ENCODE results near the gene TTC13. TPM values are rescaled to one million over a fixed set of nuclear protein-coding genes. Genes with fewer than 3 reads are reported as not detected.

The TTC13 gene
- total RNA-seq, 2 experiments from 2014 or later: 24.9 to 25.0 TPM

- DNase-seq (no peak), ATAC-seq (ENCODE audit: poor library complexity) (no peak)
- Histone ChIP-seq H3K4me3 (ENCODE audit: low read length) (no peak overlapping the region), H3K4me1 (ENCODE audit: insufficient read depth, low read length) (peaks cover 3% of the 10 kb centered on the region), H3K36me3 (ENCODE audit: insufficient read depth, low read length) (no peaks in the 10 kb centered on the region), H3K27ac (ENCODE audit: low read depth in 1 of 2, low read length in 2 of 2) (no peak overlapping the region), H3K27me3 (ENCODE audit: control insufficient read depth in 1 of 2, insufficient read depth in 2 of 2, low read length in 2 of 2) (no peaks in the 10 kb centered on the region), H3K9me3 (ENCODE audit: control insufficient read depth in 1 of 2, insufficient read depth in 1 of 2, low read length in 2 of 2) (no peaks in the 10 kb centered on the region)
- Mint-ChIP-seq H3K4me1 (ENCODE audit: low read depth) (peaks cover 14% of the 10 kb centered on the region), H3K27ac (no peak overlapping the region), H3K36me3 (ENCODE audit: low read depth) (no peaks in the 10 kb centered on the region), H3K4me3 (no peak overlapping the region), H3K9me3 (no peaks in the 10 kb centered on the region), H3K27me3 (no peaks in the 10 kb centered on the region)
- intact Hi-C loops (cut with DNase I, micrococcal nuclease): loop anchor here in 1 of 2 experiments (10.0 kb wide), 1 partner anchor 563 kb away; the partner anchor contains the start of gene EGLN1
- ChIA-PET POLR2A (no interaction called here), CTCF (no interaction called here)
- no peak for TF ChIP-seq CTCF (IDR thresholded peaks at IDR 0.05)
Observed at GRCh38 chr1:230861489-230861888, 117.2 kb downstream of the TTC13 start.

- ATAC-seq (ENCODE audit: poor library complexity): no peak
- no peak for TF ChIP-seq CTCF (IDR thresholded peaks at IDR 0.05)
- H3K9me3 ChIP-seq (ENCODE audit: control insufficient read depth in 1 of 2, insufficient read depth in 1 of 2, low read length in 2 of 2): no peaks in the 10 kb centered on the region
- no peak overlapping the region for H3K4me3 ChIP-seq (ENCODE audit: low read length)
- POLR2A ChIA-PET: no interaction called here
- H3K4me1 Mint-ChIP-seq (ENCODE audit: low read depth): peaks cover 13% of the 10 kb centered on the region
- no peak overlapping the region for H3K27ac ChIP-seq (ENCODE audit: low read depth in 1 of 2, low read length in 2 of 2)
- peaks cover 3% of the 10 kb centered on the region for H3K4me1 ChIP-seq (ENCODE audit: insufficient read depth, low read length)
- H3K36me3 ChIP-seq (ENCODE audit: insufficient read depth, low read length): no peaks in the 10 kb centered on the region
- no peaks in the 10 kb centered on the region for H3K36me3 Mint-ChIP-seq (ENCODE audit: low read depth)
- H3K27me3 ChIP-seq (ENCODE audit: control insufficient read depth in 1 of 2, insufficient read depth in 2 of 2, low read length in 2 of 2): no peaks in the 10 kb centered on the region
- no peak for DNase-seq
- intact Hi-C loops (cut with DNase I, micrococcal nuclease): loop anchor here in 1 of 2 experiments (10.0 kb wide), 1 partner anchor 564 kb away; the partner anchor contains the start of gene EGLN1
- H3K9me3 Mint-ChIP-seq: no peaks in the 10 kb centered on the region
- no peak overlapping the region for H3K27ac Mint-ChIP-seq
- no peaks in the 10 kb centered on the region for H3K27me3 Mint-ChIP-seq
- CTCF ChIA-PET: no interaction called here
- no peak overlapping the region for H3K4me3 Mint-ChIP-seq
Observed at GRCh38 chr1:230860617-230861384, 117.9 kb downstream of the TTC13 start.

GRCh38 chr1:230858918-230859729 lies 119.5 kb downstream of the TTC13 start:
- H3K4me1 Mint-ChIP-seq (ENCODE audit: low read depth): peaks cover 13% of the 10 kb centered on the region
- H3K4me3 Mint-ChIP-seq: no peak overlapping the region
- intact Hi-C loops (cut with DNase I, micrococcal nuclease): no loop called here
- no peak for TF ChIP-seq CTCF (IDR thresholded peaks at IDR 0.05)
- H3K36me3 Mint-ChIP-seq (ENCODE audit: low read depth): peaks cover under 1% of the 10 kb centered on the region
- H3K27me3 ChIP-seq (ENCODE audit: control insufficient read depth in 1 of 2, insufficient read depth in 2 of 2, low read length in 2 of 2): no peaks in the 10 kb centered on the region
- no peaks in the 10 kb centered on the region for H3K9me3 ChIP-seq (ENCODE audit: control insufficient read depth in 1 of 2, insufficient read depth in 1 of 2, low read length in 2 of 2)
- ChIA-PET CTCF (no interaction called here), POLR2A (no interaction called here)
- ATAC-seq (ENCODE audit: poor library complexity): no peak
- H3K27ac ChIP-seq (ENCODE audit: low read depth in 1 of 2, low read length in 2 of 2): no peak overlapping the region
- H3K4me3 ChIP-seq (ENCODE audit: low read length): no peak overlapping the region
- no peak for DNase-seq
- H3K4me1 ChIP-seq (ENCODE audit: insufficient read depth, low read length): peaks cover 3% of the 10 kb centered on the region
- no peaks in the 10 kb centered on the region for H3K36me3 ChIP-seq (ENCODE audit: insufficient read depth, low read length)
- H3K9me3 Mint-ChIP-seq: no peaks in the 10 kb centered on the region
- no peak overlapping the region for H3K27ac Mint-ChIP-seq
- no peaks in the 10 kb centered on the region for H3K27me3 Mint-ChIP-seq
